Peyer's patch (tissue), 4 donors: Measurements from ENCODE around the gene MAST1. TPM values are rescaled to one million over a fixed set of nuclear protein-coding genes. Genes with fewer than 3 reads are reported as not detected.

Experiments used
- DNase-seq, 3 donors: peaks; one replicate each; pipeline ENCODE4 v3.0.0-alpha.2; 2017 to 2019
- H3K27ac ChIP-seq, 4 donors: fragments of 200-600 bp; sonication (generic); one replicate each; pipeline ENCODE4 v1.5.1; 2016 to 2019
- H3K27me3 ChIP-seq, 2 donors: fragments of 200-600 bp; sonication (generic); one replicate each; pipeline ENCODE4 v1.5.1; 2019
- H3K36me3 ChIP-seq, 3 donors: fragments of 200-600 bp; sonication (generic); one replicate each; pipeline ENCODE4 v1.5.1; 2016 to 2019
- H3K4me1 ChIP-seq, 4 donors: fragments of 200-600 bp; sonication (generic); one replicate each; pipeline ENCODE4 v1.5.1; 2016 to 2019
- H3K4me3 ChIP-seq, 4 donors: fragments of 200-600 bp; sonication (generic); 1 replicate in 3 of 4; 2 replicates in 1 of 4; pipeline ENCODE4 v1.5.1; 2016 to 2019; ENCODE audit warnings: mild to moderate bottlenecking in 1 of 4
- H3K9me3 ChIP-seq, 4 donors: fragments of 200-600 bp; sonication (generic); one replicate each; pipeline ENCODE4 v1.5.1; 2016 to 2019; ENCODE audit warnings: mild to moderate bottlenecking in 1 of 4
- CTCF ChIP-seq, 6 experiments: fragments of 450-650 bp in 4 of 6; fragments of 200-600 bp in 2 of 6; sonication (generic) in 1 of 6; IDR thresholded peaks; one replicate each; pipeline ENCODE4 v1.5.1; 2017 to 2019; ENCODE audit warnings: antibody characterized with exemption in 6 of 6, mild to moderate bottlenecking in 3 of 6, moderate library complexity in 1 of 6
- POLR2A ChIP-seq, 2 donors: fragments of 450-650 bp; IDR thresholded peaks; one replicate each; pipeline ENCODE4 v1.5.1; 2017; ENCODE audit warnings: antibody characterized with exemption in 2 of 2, mild to moderate bottlenecking in 2 of 2, moderate library complexity in 2 of 2
- total RNA-seq, 4 donors: library from RNA; depleted of rRNA; stranded (reverse); fragments of >200 nt; gene quantifications; one replicate each; pipeline ENCODE4 v1.1.0, GENCODE V29; 2016

Gene MAST1
- total RNA-seq, 4 donors from 2014 or later = 0.27 TPM; not detected in 3

GRCh38 chr19:12837225-12837624 lies 1.1 kb upstream of the MAST1 start:
- Histone ChIP-seq H3K9me3 (peaks cover 0 to 3% (median 0%) of the 10 kb centered on the region in 4 donors), H3K4me1 (peaks cover 0 to 40% (median 17%) of the 10 kb centered on the region in 4 donors), H3K4me3 (no peak overlapping the region)

GRCh38 chr19:12838886-12839756 lies 806 bp downstream of the MAST1 start:
- TF ChIP-seq CTCF (IDR thresholded peaks at IDR 0.05) = no peak
- Histone ChIP-seq H3K27me3 (peaks cover 0 to 54% of the 10 kb centered on the region in 2 donors), H3K4me1 (peaks cover 0 to 23% (median 12%) of the 10 kb centered on the region in 4 donors), H3K27ac (no peak overlapping the region), H3K36me3 (no peaks in the 10 kb centered on the region), H3K4me3 (peak overlapping the region in 3 of 4 donors; percentile 40 to 51 (median 41)), H3K9me3 (no peaks in the 10 kb centered on the region)
- DNase-seq = no peak

More at GRCh38 chr19:12837225-12837624, 1.1 kb upstream of the MAST1 start:
- no peaks in the 10 kb centered on the region for H3K36me3 ChIP-seq
- TF ChIP-seq CTCF (IDR thresholded peaks at IDR 0.05) (no peak), POLR2A (IDR thresholded peaks at IDR 0.05) (no peak)
- H3K27me3 ChIP-seq = peaks cover 0 to 73% of the 10 kb centered on the region in 2 donors
- no peak for DNase-seq
- H3K27ac ChIP-seq = no peak overlapping the region

- Histone ChIP-seq H3K36me3 (no peaks in the 10 kb centered on the region), H3K4me3 (peak overlapping the region in 1 of 4 donors; percentile 28), H3K27ac (no peak overlapping the region), H3K4me1 (peaks cover 0 to 19% (median 11%) of the 10 kb centered on the region in 4 donors), H3K27me3 (peaks cover 0 to 41% of the 10 kb centered on the region in 2 donors), H3K9me3 (no peaks in the 10 kb centered on the region)
- no peak for TF ChIP-seq POLR2A (IDR thresholded peaks at IDR 0.05)
- no peak for TF ChIP-seq CTCF (IDR thresholded peaks at IDR 0.05)
- DNase-seq = peak in 2 of 3 donors; percentile 70 to 78
Observed at GRCh38 chr19:12840091-12841079, 2.1 kb downstream of the MAST1 start.

GRCh38 chr19:12841094-12841493 lies 2.8 kb downstream of the MAST1 start:
- Histone ChIP-seq H3K36me3 (no peaks in the 10 kb centered on the region), H3K27me3 (peaks cover 0 to 34% of the 10 kb centered on the region in 2 donors), H3K4me1 (peaks cover 0 to 19% (median 11%) of the 10 kb centered on the region in 4 donors), H3K27ac (no peak overlapping the region), H3K4me3 (peak overlapping the region in 1 of 4 donors; percentile 28), H3K9me3 (no peaks in the 10 kb centered on the region)
- DNase-seq = no peak
- TF ChIP-seq POLR2A (IDR thresholded peaks at IDR 0.05) (no peak), CTCF (IDR thresholded peaks at IDR 0.05) (no peak)

- H3K4me1 ChIP-seq = peaks cover 0 to 23% (median 13%) of the 10 kb centered on the region in 4 donors
- peaks cover 0 to 26% of the 10 kb centered on the region in 2 donors for H3K27me3 ChIP-seq
- TF ChIP-seq CTCF (IDR thresholded peaks at IDR 0.05) = no peak
- TF ChIP-seq POLR2A (IDR thresholded peaks at IDR 0.05) = no peak
- no peak for DNase-seq
- H3K9me3 ChIP-seq = no peaks in the 10 kb centered on the region
- H3K36me3 ChIP-seq = no peaks in the 10 kb centered on the region
- no peak overlapping the region for H3K27ac ChIP-seq
- H3K4me3 ChIP-seq = no peak overlapping the region
Observed at GRCh38 chr19:12842511-12842910, 4.2 kb downstream of the MAST1 start.
